Heart left ventricle (tissue), 16 donors: ENCODE data around the gene TMEM214. TPM values are rescaled to one million over a fixed set of nuclear protein-coding genes. Genes with fewer than 3 reads are reported as not detected.
"Not testable (repeated sequence)": the region's sequence is repeated elsewhere in the genome, so short reads cannot be mapped to it uniquely, and the experiment has no call there.

Experiments
- ATAC-seq, 4 donors: fragments of 200-7000 bp; cut with Tn5 transposase; one replicate each; pipeline ENCODE4 v1.9.1; 2020 to 2022; ENCODE audit warnings: moderate library complexity in 4 of 4, mild to moderate bottlenecking in 3 of 4, moderate number of reproducible peaks in 1 of 4
- DNase-seq, 5 donors: peaks; one replicate each; pipeline ENCODE4 v3.0.0-alpha.2; 2020
- H3K27ac ChIP-seq, 12 donors: fragments of 200-600 bp; sonication (generic) in 4 of 12; one replicate each; pipeline versions ENCODE4 v1.5.0 to v1.8.0; 2016 to 2022; ENCODE audit warnings: mild to moderate bottlenecking in 2 of 12
- H3K27me3 ChIP-seq, 9 donors: fragments of 200-600 bp; sonication (generic) in 2 of 9; one replicate each; pipeline versions ENCODE4 v1.5.1 to v1.8.0; 2016 to 2022; ENCODE audit warnings: mild to moderate bottlenecking in 3 of 9
- H3K36me3 ChIP-seq, 9 donors: fragments of 200-600 bp; sonication (generic) in 2 of 9; one replicate each; pipeline versions ENCODE4 v1.5.0 to v1.8.0; 2018 to 2022; ENCODE audit warnings: mild to moderate bottlenecking in 2 of 9
- H3K4me1 ChIP-seq, 12 donors: fragments of 200-600 bp; sonication (generic) in 4 of 12; one replicate each; pipeline versions ENCODE4 v1.5.0 to v1.8.0; 2016 to 2022; ENCODE audit warnings: mild to moderate bottlenecking in 3 of 12
- H3K4me3 ChIP-seq, 12 donors: fragments of 200-600 bp; sonication (generic) in 4 of 12; one replicate each; pipeline versions ENCODE4 v1.5.0 to v1.8.0; 2017 to 2022; ENCODE audit warnings: mild to moderate bottlenecking in 9 of 12, moderate library complexity in 4 of 12
- H3K9me3 ChIP-seq, 12 donors: fragments of 200-600 bp; sonication (generic) in 4 of 12; one replicate each; pipeline versions ENCODE4 v1.5.0 to v1.8.0; 2016 to 2022; ENCODE audit warnings: mild to moderate bottlenecking in 1 of 12
- CTCF ChIP-seq, 12 donors: fragments of 200-600 bp; sonication (generic) in 4 of 12; IDR thresholded peaks; one replicate each; pipeline versions ENCODE4 v1.5.0 to v1.8.0; 2018 to 2022; ENCODE audit warnings: antibody characterized with exemption in 12 of 12, mild to moderate bottlenecking in 5 of 12
- POLR2A ChIP-seq, 2 donors: fragments of 450-650 bp; IDR thresholded peaks; one replicate each; pipeline ENCODE4 v1.6.1; 2017; ENCODE audit warnings: antibody characterized with exemption in 2 of 2, mild to moderate bottlenecking in 2 of 2, moderate library complexity in 2 of 2
- WGBS, 4 donors: extraction: QIAGEN DNeasy Blood & Tissue Kit in 2 of 4; methylation state at CpG; one replicate each; pipeline versions ENCODE4 v1.1.5 to v1.1.7; 2013 to 2018; 5-methylcytosine and 5-hydroxymethylcytosine counted together
- intact Hi-C, 10 donors: fragments of 100-400 bp; cut with DNase I; formaldehyde crosslinking; loops; one replicate each; pipeline versions ENCODE4 v1.11.1 to v1.14.2; 2022
- polyA plus RNA-seq, 2 donors: library from polyadenylated mRNA; stranded (reverse); fragments of 200-250 nt; gene quantifications; one replicate each; pipeline ENCODE4 v1.2.3, GENCODE V29; 2013
- total RNA-seq, 9 donors: library from RNA; depleted of rRNA in 2 of 9; stranded (reverse); fragments of >200 nt in 2 of 9; fragmentation: NEBNext Ultra II Directional in 3 of 9; extraction: Animal tissue kit (Norgen Biotek cat#: 25700) in 3 of 9; gene quantifications; one replicate each; pipeline versions ENCODE4 v1.1.0 to v1.2.4, GENCODE V29; 2016 to 2023
- donor health status: ischemic (EF 13 %, LVEDD 7.1; RV severe dilation, severe dysfunction).
- donor health status: healthy with polysubstance abuse.
- donor health status: DM: no; HTN: yes; CAD: no.
- donor health status: DM: no; HTN: no; CAD: no.
- donor health status: ischemic (EF 25% LVEDD 6.9; RV normal size, moderate dysfunction).
- donor health status: ischemic (EF 25% LVEDD 5.7; RV mildly dilated, moderate dysfunction).
- donor health status: healthy.
- donor health status: DM: yes; HTN: yes; CAD: no.
- donor health status: ischemic (EF 35%, LVEDD 5.7; RV mildly dilated, moderate dysfunction).
- donor health status: nonischemic (EF 11% LVEDD 7.7; RV severe dilation, severe dysfunction).
- donor health status: DM: yes; HTN: yes; CAD: no.
- donor health status: PGD.
- donor health status: ischemic (EF 29% LVEDD 5.4; RV normal size, mild dysfunction).
- donor health status: nonischemic (EF 23%, LVEDD 6.1; RV moderate dilation, normal function).

Gene TMEM214
- total and polyA plus RNA-seq, 11 donors, result 18.3 to 58.0 (median 31.6) TPM

GRCh38 chr2:27072920-27073319, 40.2 kb downstream of the TMEM214 start:
- Histone ChIP-seq H3K9me3 (no peaks in the 10 kb centered on the region), H3K36me3 (peaks cover 0 to 25% (median 17%) of the 10 kb centered on the region in 9 donors), H3K4me1 (peaks cover 3 to 84% (median 52%) of the 10 kb centered on the region in 12 donors), H3K4me3 (peak overlapping the region in 2 of 12 donors; percentile 70 to 91), H3K27me3 (no peaks in the 10 kb centered on the region), H3K27ac (peak overlapping the region; percentile 62 to 99 (median 96))
- TF ChIP-seq POLR2A (IDR thresholded peaks at IDR 0.05) (no peak), CTCF (IDR thresholded peaks at IDR 0.05) (no peak)
- no peak for DNase-seq
- no peak for ATAC-seq
- intact Hi-C loops, result loop anchor here in 2 of 10 donors (2.0 to 5.0 kb wide), 3 partner anchors 22 to 41 kb away; partner anchors contain the start of genes AGBL5 (in 1 of the 2) and TMEM214 (in 1 of the 2)
- WGBS, 4 donors, result 59 to 67% (median 64%) methylated on average over 5 of the region's 5 CpGs

GRCh38 chr2:27073782-27074181, 41.0 kb downstream of the TMEM214 start:
- intact Hi-C loops, result loop anchor here in 2 of 10 donors (2.0 to 5.0 kb wide), 3 partner anchors 23 to 41 kb away; partner anchors contain the start of genes AGBL5 (in 1 of the 2) and TMEM214 (in 1 of the 2)
- 26 to 50% (median 35%) methylated on average over 2 of the region's 2 CpGs for WGBS, 4 donors
- TF ChIP-seq POLR2A (IDR thresholded peaks at IDR 0.05), result no peak
- no peak for TF ChIP-seq CTCF (IDR thresholded peaks at IDR 0.05)
- ATAC-seq, result no peak
- H3K27me3 ChIP-seq, result no peaks in the 10 kb centered on the region
- peaks cover 0 to 16% (median 9%) of the 10 kb centered on the region in 9 donors for H3K36me3 ChIP-seq
- H3K4me1 ChIP-seq, result peaks cover 3 to 82% (median 47%) of the 10 kb centered on the region in 12 donors
- no peaks in the 10 kb centered on the region for H3K9me3 ChIP-seq
- no peak for DNase-seq
- peak overlapping the region in 11 of 12 donors; percentile 30 to 99 (median 95) for H3K27ac ChIP-seq
- H3K4me3 ChIP-seq, result no peak overlapping the region

- ATAC-seq (no peak), DNase-seq (peak in 4 of 5 donors; percentile 60 to 87 (median 71))
- H3K27me3 ChIP-seq, result no peaks in the 10 kb centered on the region
- H3K4me3 ChIP-seq, result no peak overlapping the region
- WGBS, 4 donors, result 60 to 70% (median 63%) methylated on average over 4 of the region's 4 CpGs
- peak overlapping the region in 9 of 12 donors; percentile 41 to 99 (median 96) for H3K27ac ChIP-seq
- intact Hi-C loops, result loop anchor here in 2 of 10 donors (5.0 kb wide), 2 partner anchors 38 to 43 kb away; partner anchors contain the start of gene TMEM214 (in 1 of the 2)
- peaks cover 1 to 75% (median 39%) of the 10 kb centered on the region in 12 donors for H3K4me1 ChIP-seq
- TF ChIP-seq CTCF (IDR thresholded peaks at IDR 0.05) (no peak), POLR2A (IDR thresholded peaks at IDR 0.05) (no peak)
- H3K36me3 ChIP-seq, result peaks cover 0 to 5% (median under 1%) of the 10 kb centered on the region in 9 donors
- H3K9me3 ChIP-seq, result no peaks in the 10 kb centered on the region
Measured at GRCh38 chr2:27074738-27075565, 42.2 kb downstream of the TMEM214 start.

- DNase-seq, H3K4me3 ChIP-seq, H3K27me3 ChIP-seq, H3K9me3 ChIP-seq, ATAC-seq, intact Hi-C loops, H3K36me3 ChIP-seq: not testable (repeated sequence)
- H3K4me1 ChIP-seq, result peaks cover 0 to 75% (median 36%) of the 10 kb centered on the region in 12 donors
- peak overlapping the region in 8 of 12 donors; percentile 41 to 99 (median 96) for H3K27ac ChIP-seq
- WGBS, 4 donors, result 81 to 86% (median 82%) methylated on average over 6 of the region's 6 CpGs
Measured at GRCh38 chr2:27075566-27075871, 42.8 kb downstream of the TMEM214 start.
